ENCODE measurements around the gene TCHP. TPM values are rescaled to one million over a fixed set of nuclear protein-coding genes. Genes with fewer than 3 reads are reported as not detected.
A peak's percentile ranks its signal among the peaks of the same experiment; 100 is the strongest.

The TCHP gene
- total and polyA plus RNA-seq, 7 donors: 12.5 to 42.9 (median 16.0) TPM

DNA sequence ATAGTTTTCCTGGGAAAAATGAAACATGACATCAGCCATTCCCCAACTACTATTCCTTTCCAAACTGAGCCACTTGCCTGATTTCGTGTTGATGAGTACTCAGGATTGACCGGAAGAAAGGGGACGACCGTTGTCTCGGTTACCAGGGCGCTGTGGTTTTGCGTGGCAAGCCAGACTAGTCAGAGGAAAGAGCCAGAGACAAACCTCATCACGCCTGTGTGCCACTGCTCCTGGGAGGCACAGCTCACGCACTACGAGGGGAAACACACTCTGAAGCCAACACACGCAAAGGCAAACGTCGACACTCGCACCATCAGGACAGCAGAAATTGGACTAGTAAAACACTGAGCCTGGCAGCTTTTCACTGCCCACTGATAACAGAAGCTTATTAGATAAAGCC is 61.1 kb downstream of the TCHP start:
- Histone ChIP-seq H3K27ac (no peak overlapping the region), H3K9me3 (no peaks in the 10 kb centered on the region), H3K4me1 (no peaks in the 10 kb centered on the region), H3K27me3 (no peaks in the 10 kb centered on the region), H3K4me3 (no peak overlapping the region), H3K36me3 (peaks cover 3 to 92% (median 34%) of the 10 kb centered on the region in 4 donors)
- no peak for DNase-seq
- TF ChIP-seq, protein P1, sequence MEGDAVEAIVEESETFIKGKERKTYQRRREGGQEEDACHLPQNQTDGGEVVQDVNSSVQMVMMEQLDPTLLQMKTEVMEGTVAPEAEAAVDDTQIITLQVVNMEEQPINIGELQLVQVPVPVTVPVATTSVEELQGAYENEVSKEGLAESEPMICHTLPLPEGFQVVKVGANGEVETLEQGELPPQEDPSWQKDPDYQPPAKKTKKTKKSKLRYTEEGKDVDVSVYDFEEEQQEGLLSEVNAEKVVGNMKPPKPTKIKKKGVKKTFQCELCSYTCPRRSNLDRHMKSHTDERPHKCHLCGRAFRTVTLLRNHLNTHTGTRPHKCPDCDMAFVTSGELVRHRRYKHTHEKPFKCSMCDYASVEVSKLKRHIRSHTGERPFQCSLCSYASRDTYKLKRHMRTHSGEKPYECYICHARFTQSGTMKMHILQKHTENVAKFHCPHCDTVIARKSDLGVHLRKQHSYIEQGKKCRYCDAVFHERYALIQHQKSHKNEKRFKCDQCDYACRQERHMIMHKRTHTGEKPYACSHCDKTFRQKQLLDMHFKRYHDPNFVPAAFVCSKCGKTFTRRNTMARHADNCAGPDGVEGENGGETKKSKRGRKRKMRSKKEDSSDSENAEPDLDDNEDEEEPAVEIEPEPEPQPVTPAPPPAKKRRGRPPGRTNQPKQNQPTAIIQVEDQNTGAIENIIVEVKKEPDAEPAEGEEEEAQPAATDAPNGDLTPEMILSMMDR (IDR thresholded peaks at IDR 0.05): no peak
- TF ChIP-seq POLR2AphosphoS5 (IDR thresholded peaks at IDR 0.05) (no peak), EP300 (IDR thresholded peaks at IDR 0.05) (no peak), POLR2A (IDR thresholded peaks at IDR 0.05) (no peak)
- intact Hi-C loops (cut with DNase I): no loop called here
- 90 to 92% methylated on average over 14 of the region's 14 CpGs for WGBS, 2 donors

DNA sequence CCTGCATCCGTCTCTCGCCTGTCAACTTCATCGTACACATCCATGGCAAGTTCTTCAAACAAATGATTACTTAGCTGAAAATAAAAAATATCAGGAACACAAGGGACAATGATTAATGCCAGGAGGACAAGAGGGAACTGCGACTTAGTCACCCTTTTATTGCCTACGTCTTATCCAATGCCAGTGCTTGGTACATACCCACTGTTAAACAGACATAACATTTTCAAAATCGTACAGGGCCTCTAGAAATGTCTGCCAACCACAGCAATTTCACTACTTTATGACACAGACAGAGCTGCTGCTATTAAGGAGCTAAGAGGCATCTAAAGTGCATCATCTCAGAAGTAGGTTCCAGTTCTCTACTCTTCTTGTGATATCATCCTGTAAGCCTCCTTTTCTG is 61.5 kb downstream of the TCHP start:
- Histone ChIP-seq H3K27me3 (no peaks in the 10 kb centered on the region), H3K9me3 (no peaks in the 10 kb centered on the region), H3K27ac (no peak overlapping the region), H3K4me1 (no peaks in the 10 kb centered on the region), H3K4me3 (no peak overlapping the region), H3K36me3 (peaks cover 3 to 91% (median 35%) of the 10 kb centered on the region in 4 donors)
- no peak for DNase-seq
- 64 to 79% methylated on average over 6 of the region's 6 CpGs for WGBS, 2 donors
- intact Hi-C loops (cut with DNase I): no loop called here
- TF ChIP-seq, protein P1 (IDR thresholded peaks at IDR 0.05): no peak
- no peak for TF ChIP-seq EP300 (IDR thresholded peaks at IDR 0.05)
- no peak for TF ChIP-seq POLR2AphosphoS5 (IDR thresholded peaks at IDR 0.05)

DNA sequence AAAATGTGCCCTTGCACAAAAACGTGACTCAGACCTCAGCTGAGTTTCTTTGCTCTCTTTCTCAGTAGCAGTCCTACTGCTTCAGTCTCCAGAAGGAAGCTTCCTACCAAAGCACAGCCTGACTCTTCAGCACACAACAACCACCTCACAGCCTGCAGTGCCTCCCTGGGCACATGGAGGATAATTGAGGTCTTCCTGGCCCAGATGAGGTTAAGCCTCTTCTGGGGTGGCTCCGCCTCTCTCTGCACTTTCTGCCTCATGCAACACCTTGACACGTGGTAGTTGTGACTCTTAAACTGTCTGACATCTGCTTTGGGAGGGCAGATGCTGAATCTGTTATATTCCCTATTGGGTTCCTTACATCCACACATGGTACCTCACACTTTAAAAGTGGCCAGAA is 62.3 kb downstream of the TCHP start:
- 67 to 76% methylated on average over 3 of the region's 3 CpGs for WGBS, 2 donors
- DNase-seq: no peak
- Histone ChIP-seq H3K9me3 (no peaks in the 10 kb centered on the region), H3K4me1 (no peaks in the 10 kb centered on the region), H3K27me3 (no peaks in the 10 kb centered on the region), H3K36me3 (peaks cover 3 to 92% (median 42%) of the 10 kb centered on the region in 4 donors), H3K4me3 (no peak overlapping the region), H3K27ac (no peak overlapping the region)
- TF ChIP-seq POLR2AphosphoS5 (IDR thresholded peaks at IDR 0.05): no peak
- TF ChIP-seq EP300 (IDR thresholded peaks at IDR 0.05): no peak
- TF ChIP-seq, protein P1 (IDR thresholded peaks at IDR 0.05): no peak
- no peak for TF ChIP-seq POLR2A (IDR thresholded peaks at IDR 0.05)
- intact Hi-C loops (cut with DNase I): no loop called here

DNA sequence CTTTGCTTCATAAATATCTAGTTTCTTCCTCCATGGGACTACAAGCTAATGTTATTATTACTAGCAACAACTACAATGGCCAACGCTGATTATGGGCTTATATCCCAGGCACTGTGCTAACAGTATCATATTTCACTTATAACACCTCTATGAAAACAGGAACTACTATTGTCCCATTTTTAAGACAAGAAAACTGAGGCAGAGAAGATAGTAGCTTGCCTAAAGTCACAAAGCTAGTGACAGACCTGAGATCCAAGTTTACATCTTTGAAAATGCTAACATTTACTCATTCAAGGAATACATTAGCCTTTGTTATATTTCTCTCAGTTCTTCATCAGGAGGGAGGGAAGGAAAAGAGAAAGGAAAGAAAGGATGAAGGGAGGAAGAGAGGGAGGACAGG is 63.3 kb downstream of the TCHP start:
- TF ChIP-seq EP300 (IDR thresholded peaks at IDR 0.05): no peak
- TF ChIP-seq POLR2A (IDR thresholded peaks at IDR 0.05): no peak
- no peak for TF ChIP-seq POLR2AphosphoS5 (IDR thresholded peaks at IDR 0.05)
- TF ChIP-seq, protein P1 (IDR thresholded peaks at IDR 0.05): no peak
- H3K4me1 ChIP-seq: no peaks in the 10 kb centered on the region
- peaks cover 3 to 92% (median 42%) of the 10 kb centered on the region in 4 donors for H3K36me3 ChIP-seq
- intact Hi-C loops (cut with DNase I): no loop called here
- no peaks in the 10 kb centered on the region for H3K9me3 ChIP-seq
- no peak overlapping the region for H3K4me3 ChIP-seq
- DNase-seq: no peak
- peak overlapping the region in 1 of 4 donors; percentile 7 for H3K27ac ChIP-seq
- no peaks in the 10 kb centered on the region for H3K27me3 ChIP-seq
- WGBS, 2 donors: 67 to 93% methylated on average over 1 of the region's 1 CpG

DNA sequence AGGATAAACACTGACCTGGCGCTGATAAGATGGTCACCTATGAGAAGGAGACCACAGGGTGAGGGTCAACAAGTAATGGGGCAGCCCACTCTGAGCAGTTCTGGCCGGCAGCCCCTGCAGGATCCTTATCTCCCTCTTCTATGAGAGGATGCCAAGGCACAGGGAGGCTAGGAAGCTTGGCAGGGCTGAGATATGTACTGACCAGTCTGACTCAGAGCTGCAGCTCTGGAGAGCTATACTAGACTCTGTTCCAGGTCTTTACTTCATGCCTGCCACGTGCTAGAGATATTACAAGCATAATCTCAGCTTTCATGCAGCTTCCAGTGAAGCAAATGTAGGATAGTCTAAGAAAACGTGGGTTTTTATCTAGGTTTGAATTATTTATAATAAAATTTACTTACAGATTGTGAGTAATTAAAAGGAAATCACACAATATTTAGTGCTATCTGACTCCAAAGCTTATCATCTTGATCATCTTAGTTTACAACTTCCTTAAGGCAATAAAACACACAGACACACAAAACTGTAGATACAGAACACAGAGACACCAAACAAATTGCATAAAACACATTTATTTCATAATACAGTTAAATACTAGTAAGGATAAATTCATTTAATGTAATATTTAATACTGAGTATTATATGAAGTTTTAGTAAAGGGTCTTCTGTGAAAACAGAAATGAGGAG is 63.8 kb downstream of the TCHP start:
- Histone ChIP-seq H3K36me3 (peaks cover 3 to 92% (median 40%) of the 10 kb centered on the region in 4 donors), H3K27ac (peak overlapping the region in 1 of 4 donors; percentile 7), H3K4me3 (no peak overlapping the region), H3K9me3 (no peaks in the 10 kb centered on the region), H3K27me3 (no peaks in the 10 kb centered on the region), H3K4me1 (no peaks in the 10 kb centered on the region)
- TF ChIP-seq POLR2A (IDR thresholded peaks at IDR 0.05) (no peak), EP300 (IDR thresholded peaks at IDR 0.05) (no peak), POLR2AphosphoS5 (IDR thresholded peaks at IDR 0.05) (no peak)
- TF ChIP-seq, protein P1 (IDR thresholded peaks at IDR 0.05): no peak
- intact Hi-C loops (cut with DNase I): no loop called here
- no peak for DNase-seq
- WGBS, 2 donors: 29 to 65% methylated on average over 4 of the region's 4 CpGs

Measured in sigmoid colon (tissue), 7 donors.